OCI-M2 (cell line): ENCODE measurements around the gene HSFX2.
"Not testable (repeated sequence)": the region's sequence is repeated elsewhere in the genome, so short reads cannot be mapped to it uniquely, and the experiment has no call there.

ENCODE experiments used
- DNase-seq: peaks from one replicate; lab custom pipeline; 2025; ENCODE audit not compliant: unreplicated experiment; lab: John Stamatoyannopoulos, UW

The HSFX2 gene

DNA sequence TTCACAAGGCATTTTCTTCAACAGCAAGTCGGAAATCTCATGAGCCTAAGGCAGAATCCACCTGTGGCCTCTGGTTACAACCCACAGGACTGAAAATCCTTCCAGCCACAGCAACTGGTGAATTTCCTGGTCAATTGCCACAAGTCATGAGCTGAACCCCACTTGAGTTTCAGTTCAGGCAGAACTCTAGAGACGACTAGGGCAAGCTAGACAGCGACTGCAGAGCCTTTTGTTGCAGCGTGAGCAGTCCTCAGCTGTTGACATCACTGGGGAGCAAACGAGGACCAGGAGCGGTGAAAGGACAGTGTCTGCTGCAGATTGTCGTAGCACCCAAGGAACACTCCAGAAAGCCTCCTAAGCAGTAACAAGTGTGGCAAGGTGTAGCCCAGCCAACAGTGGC lies 829 bp upstream of the HSFX2 start:
- DNase-seq, result not testable (repeated sequence)

DNA sequence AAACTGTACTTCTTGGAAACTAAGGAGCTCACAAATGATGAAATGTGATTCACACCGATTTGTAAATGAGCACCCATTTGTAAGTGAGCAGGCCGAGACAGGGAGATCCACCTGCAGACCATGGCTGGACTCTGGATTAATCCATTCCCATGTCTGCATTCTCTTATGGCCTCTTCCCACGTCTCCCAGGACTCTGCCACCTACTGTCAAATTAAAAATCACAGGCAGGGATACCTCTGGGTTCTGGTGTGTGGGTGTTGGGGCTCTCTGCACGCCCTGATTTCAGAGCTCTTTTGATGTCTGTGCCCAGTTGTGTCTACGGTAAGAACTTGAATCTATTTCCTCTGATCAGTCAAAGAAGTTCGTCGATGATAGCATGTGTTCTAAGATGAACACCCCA lies 4.1 kb downstream of the HSFX2 start:
- not testable (repeated sequence) for DNase-seq

DNA sequence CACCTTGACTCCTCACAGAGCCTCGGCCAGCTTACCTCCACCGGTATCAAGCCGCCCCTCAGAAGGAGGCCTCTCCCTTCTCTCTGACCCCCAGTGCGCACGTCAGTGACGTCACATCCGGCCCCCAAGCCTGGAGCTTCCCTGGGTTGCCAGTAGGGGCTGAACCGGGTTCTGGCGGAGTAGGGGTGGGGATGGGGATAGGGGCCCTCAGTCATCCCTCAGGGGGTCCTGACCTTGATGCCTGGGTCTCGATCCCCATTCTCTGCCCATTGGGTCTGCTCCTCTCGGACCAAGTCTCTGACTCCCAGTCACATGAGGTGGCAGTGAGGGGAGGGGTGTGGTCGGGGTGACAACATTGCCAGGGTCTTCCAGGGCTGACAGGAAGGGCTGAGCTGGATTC lies 7.8 kb downstream of the HSFX2 start, which contains the start of gene MAGEA9B:
Gene MAGEA9B (minus strand): TSS at position 101 of the 400 bp plus-strand sequence. CDS start 4,280 bp downstream, outside the sequence.
- DNase-seq, result not testable (repeated sequence)

DNA sequence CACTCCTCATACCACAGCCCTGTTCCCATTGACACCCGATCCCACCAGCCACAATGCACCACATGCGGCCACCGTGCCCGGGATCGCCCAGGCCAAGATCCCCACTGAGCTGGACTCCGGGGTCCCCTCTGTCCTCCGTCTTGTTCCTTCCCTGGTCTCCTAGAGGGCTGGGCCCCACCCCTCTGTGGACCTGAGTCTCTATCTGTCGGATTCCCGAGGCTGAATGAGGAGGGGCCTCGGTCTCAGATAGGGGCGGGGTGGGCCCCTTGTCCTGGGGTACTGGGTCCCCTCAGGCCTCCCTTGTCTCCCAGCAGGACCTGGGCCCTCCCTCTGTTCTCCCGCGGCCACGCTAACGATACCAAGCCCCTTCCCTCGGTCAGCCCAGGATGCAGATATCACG lies 9.5 kb downstream of the HSFX2 start:
- DNase-seq, result not testable (repeated sequence)

DNA sequence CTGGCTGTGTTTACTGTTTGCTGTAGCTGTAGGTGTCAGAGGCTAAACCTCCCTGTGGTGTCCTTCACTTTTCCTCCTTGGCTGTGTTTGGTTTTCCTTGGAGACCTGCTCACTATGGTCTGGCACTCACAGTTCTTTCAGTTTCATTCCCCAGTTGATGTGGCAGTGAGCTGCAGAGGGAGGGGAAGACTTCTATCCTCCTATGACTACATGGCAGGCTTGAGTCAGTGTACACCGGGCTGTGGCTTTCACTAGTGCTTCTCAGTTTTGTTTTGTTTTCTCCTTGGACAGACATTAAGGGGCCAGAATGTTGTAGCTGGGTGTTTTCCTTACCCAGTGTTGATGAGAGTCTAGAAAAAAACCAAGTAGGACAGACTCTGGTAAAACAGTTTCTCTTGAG lies 21.7 kb downstream of the HSFX2 start:
- DNase-seq, result not testable (repeated sequence)

DNA sequence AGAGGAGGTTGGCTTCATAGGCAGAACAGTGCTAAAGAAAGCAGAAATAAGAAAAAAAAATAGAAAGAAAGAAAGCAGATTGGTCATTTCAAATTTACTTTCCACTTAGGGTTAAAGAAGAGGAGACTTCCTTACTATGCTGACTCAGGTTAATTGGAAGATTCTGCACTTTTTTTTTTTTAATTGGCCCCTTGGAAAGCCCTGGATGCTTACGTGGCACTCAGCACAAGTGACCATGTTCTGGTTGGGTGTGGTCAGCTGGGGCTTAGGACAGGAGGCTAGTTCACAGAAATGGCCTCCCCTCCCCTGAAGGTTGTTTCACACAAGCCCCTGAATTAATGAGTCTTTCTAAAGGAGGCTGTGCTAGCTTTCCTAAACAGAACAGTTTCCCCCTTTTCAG lies 22.4 kb downstream of the HSFX2 start:
- no peak for DNase-seq

DNA sequence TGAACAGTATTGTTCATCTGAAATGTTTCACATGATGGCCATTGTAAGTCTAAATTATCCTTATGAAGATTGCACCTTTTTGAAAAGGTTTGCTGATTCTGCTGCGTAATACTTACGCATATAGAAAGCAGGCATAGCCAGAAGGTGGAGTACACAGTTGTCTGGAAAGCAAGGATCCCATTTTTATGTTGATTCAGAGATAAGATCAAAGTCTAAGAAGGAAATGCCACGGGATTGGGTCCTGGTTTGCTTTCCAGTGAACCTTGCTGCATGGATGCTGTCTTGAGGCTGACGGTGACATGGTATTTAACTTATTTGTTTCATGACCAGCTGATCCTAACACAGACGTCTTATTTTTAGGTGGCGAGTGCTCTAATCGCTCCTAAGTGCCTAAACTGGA lies 23.3 kb downstream of the HSFX2 start:
- no peak for DNase-seq

DNA sequence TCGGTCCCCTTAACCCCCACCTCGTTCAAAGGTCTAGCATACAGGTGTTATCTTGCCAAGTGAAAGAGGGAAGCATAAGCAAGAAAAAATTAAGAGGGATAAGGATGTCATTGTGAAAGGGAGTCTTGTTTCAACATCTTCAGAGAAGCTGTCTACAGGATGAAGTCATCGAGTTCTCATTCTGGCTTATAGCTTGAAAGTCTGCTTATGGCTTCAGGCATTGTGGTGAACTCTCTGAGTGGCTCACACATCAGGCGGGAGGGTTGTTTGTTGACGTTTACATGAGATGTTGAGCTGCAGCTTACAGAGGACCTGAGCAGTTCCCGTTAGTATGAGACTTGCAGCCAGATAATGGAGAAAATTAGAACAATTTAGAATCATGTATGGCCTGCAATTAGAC lies 24.4 kb downstream of the HSFX2 start:
- DNase-seq, result no peak

DNA sequence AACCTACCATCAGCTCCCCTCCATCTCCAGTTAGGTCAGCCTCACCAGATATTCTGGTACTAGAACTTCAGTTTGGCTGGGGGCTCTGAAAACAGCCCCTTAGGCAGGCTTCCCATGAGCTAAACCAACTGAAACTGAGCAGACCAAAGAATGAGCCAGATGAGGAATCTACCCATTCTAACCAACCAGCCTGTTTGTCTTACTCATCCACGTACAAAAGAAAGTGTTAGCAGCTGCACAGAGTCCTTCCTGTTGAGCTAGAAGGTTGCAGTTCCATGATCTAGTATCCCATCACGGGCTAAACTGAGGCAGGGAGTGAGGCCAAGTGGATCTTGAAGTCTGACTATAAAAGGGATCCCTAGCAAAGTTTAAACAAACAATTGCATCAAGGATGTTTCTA lies 25.3 kb downstream of the HSFX2 start:
- no peak for DNase-seq

DNA sequence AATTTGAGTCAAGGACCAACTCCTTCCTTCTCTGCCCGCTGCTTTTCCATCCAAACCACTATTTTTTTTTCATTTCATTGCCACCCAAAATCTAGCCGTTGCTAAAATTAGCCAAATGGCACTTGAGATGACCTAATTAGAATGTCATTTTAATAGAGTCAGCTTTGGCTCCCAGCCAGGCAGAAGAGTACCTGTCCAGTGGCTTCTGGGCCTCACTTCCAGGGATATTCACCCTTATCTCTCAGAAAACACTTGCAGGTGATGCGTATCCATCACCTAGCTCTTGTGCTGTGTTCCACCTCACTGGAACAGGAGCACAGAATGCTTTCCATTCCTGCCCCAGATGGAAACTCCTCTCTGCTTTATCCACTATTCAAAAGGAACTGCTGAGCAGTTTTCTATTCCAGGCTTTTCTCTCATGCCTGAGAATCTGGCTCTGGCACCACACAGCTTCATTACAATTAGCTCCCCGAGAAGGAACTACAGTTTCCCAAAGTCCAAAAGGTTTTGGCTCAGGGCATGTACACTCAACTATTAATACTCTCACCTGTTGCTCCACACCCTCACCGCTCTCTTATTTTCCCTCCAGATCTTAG lies 26.3 kb downstream of the HSFX2 start:
- DNase-seq, result no peak

DNA sequence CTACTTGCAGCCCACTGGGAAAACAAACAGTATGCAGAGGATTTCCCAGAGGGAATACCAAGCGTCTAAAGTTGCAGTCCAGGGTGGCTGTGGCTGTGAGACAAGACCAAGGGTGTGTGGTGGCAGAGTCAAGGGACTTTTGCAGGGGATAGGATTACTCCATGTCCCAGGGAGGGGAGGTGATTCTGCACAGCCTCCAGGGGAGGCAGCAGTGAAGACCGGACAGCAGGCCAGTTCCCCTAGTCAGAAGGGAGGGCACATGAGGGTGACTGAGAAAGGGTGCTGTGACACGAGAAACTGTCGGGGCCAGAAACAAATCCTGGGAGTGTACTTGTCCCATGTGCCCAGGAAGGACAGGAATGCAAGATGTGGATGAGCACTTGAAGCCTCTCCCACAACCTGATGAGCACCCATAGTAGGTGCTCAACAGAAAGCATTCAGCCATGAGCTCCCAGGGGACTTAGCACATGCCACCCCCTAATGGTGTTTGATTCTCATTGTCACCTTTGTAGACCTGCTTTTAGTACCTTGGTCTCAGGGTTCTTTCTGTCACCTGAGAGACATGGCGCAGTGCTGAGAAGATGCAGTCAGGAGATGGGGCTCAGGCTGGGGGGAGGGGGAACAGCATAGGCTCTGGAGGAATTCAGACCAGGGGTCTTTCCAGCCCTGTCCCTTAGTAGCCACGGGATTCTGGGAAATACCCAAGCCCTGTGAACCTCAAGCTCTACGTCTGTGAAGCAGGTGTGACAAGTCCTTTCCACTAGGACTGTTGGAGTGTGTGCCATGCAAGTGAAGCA lies 27.3 kb downstream of the HSFX2 start:
- DNase-seq, result no peak

DNA sequence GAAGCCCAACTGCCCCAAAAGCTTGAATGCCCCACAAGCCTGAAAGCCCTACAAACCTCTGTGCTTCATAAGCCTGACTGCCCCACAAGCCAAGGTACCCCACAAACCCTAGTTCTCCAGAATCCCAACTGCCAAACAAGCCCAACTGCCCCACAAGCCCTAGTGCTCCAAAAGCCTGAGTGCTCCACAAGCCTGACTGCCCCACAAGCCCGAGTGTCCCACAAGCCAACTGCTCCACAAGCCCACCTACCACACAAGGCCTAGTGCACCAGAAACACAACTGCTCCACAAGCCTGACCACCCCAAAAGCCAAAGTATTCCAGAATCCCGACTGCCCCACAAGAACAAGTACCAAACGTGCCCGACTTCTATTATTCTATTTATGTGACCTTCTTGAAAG lies 31.8 kb downstream of the HSFX2 start:
- no peak for DNase-seq

DNA sequence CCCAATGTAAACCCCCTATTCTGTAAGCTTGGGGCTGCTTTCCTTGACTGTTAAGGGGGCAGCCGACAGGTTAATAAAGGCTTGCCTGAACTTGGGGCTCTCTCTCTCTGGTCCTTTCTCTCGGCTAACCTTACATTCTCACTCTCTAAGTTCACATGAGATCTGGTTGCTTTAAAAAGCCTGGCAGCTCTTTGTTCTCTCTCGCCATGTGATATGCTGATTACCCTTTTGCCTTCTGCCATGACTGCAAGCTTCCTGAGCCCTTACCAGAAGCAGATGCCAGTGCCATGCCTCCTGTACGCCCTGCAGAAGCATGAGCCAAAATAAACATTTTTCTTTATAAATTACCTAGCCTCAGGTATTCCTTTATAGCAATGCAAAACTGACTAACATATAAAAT lies 39.9 kb downstream of the HSFX2 start:
- not testable (repeated sequence) for DNase-seq

DNA sequence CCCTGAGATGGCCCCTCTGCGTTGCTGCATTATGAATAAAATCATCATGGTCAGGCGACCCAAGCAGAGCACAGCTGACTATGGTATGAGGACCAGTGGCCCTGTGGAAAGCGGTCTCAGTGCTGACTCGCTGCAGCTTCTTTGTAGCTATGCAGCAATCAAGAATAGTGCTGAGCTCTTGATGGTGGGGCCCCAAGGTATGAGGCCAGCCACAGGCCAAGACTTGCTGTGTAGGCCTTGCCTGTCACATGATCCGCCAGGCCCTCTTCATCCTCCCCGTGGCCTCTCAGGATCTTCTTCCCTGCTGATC lies 43.2 kb downstream of the HSFX2 start:
- DNase-seq, result not testable (repeated sequence)

DNA sequence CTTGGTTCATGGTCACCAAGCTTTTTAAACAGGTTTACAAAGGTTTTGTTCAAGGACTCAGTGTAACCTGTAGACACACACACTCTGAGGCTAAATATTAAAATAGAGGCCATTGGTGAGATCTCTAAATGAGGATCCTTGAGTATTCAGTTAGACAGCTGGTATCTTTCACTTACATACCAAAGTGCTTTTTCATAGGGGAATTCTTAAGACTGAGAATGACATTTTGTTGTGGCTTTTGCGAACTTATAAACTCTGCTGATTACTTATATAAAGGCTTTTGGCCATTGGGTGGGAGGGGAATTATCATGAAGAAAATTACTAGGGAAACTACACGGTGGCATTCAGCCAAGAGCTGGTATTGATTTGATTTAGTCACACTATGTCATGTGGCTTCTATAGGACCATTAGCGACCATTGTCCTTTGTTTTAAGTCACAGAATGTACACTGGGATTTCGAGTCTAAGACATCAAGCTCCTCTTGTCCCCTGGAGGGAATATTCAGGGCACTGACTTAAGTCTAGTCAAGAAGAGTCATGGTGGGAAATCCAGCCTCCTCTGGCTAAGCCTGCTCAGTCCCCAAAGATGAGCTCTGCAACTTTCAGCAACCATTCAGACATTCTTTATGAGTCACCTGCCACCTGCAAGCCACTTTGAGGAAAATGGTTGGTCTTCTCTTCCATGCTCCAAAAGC lies 43.7 kb downstream of the HSFX2 start:
- not testable (repeated sequence) for DNase-seq

DNA sequence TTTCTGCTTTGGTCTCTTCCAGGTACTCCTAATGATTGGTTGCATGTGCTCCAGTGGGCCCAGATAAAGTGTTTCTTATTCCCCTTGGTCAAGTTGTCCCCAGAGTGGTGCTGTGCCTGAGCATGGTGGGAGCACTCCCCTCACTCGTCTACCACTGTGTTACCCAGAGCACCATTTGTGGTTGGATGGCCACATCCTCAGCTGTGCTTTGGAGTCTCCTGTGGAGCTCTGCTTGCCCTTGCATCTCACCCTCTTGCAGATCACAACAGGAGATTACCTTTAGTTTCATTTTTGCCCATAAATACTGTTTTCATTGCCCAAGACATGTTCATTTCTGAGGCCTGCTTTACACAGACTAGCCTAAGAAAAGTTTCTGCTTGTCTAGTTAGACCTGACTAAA lies 44.7 kb downstream of the HSFX2 start:
- not testable (repeated sequence) for DNase-seq

DNA sequence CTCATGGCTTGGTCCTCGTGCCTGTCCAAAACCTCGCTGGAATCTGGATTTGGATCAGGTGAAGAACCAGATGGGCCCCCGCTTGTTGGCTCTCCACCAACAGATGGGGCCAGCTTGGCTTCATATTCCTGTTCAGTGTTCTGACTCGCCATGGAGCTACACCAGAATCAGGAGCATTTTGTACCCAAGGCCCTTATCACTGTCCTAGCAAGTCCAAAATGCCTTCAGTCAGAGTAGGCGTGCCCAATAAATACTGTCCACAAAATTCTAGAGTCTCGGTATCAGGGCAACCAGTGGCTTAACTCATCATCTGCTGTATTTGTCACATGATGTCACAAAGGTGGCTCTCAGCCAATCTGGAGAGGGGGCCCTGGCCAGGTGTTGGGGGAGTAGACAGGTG lies 45.4 kb downstream of the HSFX2 start, which contains the start of gene HSFX3:
Gene HSFX3 (minus strand): TSS at position 224 of the 400 bp plus-strand sequence. CDS start 72 bp downstream, at position 152.
- DNase-seq, result not testable (repeated sequence)

DNA sequence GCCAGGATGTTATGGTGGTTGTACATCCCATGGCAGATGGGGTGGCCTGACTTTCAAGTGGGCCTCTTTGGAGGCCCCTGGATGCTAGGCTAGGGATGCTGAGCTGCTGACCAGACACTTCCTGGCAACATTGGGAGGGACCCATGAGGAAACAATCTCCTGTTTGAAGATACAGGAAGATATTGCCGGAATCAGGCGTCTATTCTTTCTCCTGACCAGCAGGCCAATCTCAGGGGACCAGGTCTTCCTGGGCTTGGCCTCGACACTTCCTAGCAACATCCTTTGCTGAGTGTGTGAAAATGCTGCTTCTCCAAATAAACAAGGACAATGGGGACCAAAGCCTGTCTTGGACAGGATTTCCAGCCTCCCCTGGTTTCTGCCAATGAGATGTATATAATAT lies 47.3 kb downstream of the HSFX2 start:
- not testable (repeated sequence) for DNase-seq

DNA sequence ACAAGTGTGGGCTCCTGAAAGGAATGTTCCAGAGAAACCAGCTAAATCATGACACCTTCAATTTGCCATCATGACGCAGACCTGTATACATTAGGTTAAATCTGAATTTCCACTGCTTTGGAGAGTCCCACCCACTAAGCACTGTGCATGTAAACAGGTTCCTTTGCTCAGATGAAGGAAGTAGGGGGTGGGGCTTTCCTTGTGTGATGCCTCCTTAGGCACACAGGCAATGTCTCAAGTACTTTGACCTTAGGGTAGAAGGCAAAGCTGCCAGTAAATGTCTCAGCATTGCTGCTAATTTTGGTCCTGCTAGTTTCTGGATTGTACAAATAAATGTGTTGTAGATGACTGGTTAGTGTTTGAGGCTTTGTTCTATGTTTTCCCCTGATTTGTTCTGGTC lies 48.2 kb downstream of the HSFX2 start:
- not testable (repeated sequence) for DNase-seq

DNA sequence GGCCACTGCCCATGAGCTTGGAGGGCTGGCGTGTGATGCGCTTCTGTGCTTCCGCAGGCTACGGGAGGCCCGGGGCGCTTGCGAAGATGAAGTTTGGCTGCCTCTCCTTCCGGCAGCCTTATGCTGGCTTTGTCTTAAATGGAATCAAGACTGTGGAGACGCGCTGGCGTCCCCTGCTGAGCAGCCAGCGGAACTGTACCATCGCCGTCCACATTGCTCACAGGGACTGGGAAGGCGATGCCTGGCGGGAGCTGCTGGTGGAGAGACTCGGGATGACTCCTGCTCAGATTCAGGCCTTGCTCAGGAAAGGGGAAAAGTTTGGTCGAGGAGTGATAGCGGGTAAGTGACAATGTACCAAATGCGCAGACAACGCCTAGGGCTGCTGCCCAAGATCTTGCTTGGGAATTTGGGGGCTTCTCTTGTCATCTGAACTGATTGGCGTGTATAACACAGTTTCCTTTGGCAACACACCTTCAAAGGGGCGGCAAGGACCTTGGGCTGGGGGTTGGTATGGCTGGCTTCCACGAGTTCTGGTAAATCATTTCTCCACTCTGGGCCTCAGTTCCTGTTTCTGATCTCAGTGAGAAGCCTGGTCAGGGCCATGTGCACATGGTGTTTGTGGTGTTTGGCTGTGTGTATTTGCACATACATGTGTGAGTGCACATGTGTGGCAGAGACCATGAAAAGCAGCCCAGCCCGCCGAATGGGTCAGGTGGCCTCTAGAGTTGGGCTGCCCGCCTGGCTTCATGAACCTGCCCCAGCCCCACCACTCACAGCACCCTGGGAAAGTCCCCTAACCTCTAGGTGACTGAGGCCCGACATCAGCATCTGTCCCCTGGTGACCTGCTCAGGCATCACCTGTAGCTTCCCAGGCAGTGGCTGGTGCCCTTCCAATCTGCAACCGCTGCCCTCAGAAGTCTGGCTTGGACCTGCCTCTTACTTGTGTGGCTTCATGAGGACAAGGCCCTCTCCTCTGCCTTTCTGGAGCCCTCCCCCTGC lies 49.3 kb downstream of the HSFX2 start:
- not testable (repeated sequence) for DNase-seq
